Transverse colon (tissue), 4 donors: ENCODE results near the gene SLC6A1.

Source experiments
- CTCF ChIP-seq, 5 experiments: fragments of 200-600 bp in 3 of 5; fragments of 450-650 bp in 2 of 5; sonication (generic) in 3 of 5; IDR thresholded peaks; 1 replicate in 2 of 5; 2 replicates in 3 of 5; pipeline ENCODE4 v1.5.1; 2016 to 2017; ENCODE audit warnings: antibody characterized with exemption in 5 of 5, inconsistent platforms in 3 of 5, mild to moderate bottlenecking in 2 of 5, moderate library complexity in 1 of 5
- POLR2AphosphoS5 ChIP-seq, 3 donors: sonication (generic); formaldehyde crosslinking; IDR thresholded peaks; one replicate each; pipeline ENCODE4 v1.6.1; 2016; ENCODE audit warnings: antibody characterized with exemption in 3 of 3

GRCh38 chr3:11001658-11002021, 9.1 kb downstream of the SLC6A1 start:
- TF ChIP-seq CTCF (IDR thresholded peaks at IDR 0.05) (no peak), POLR2AphosphoS5 (IDR thresholded peaks at IDR 0.05) (no peak)
